Ovary (tissue), 9 donors: ENCODE data around the gene EEF1A2. TPM values are rescaled to one million over a fixed set of nuclear protein-coding genes. Genes with fewer than 3 reads are reported as not detected.

ENCODE experiments used
- DNase-seq, 5 donors: peaks; one replicate each; pipeline ENCODE4 v3.0.0-alpha.2; 2019 to 2020
- H3K27ac ChIP-seq, 2 donors: fragments of 200-600 bp; one replicate each; pipeline versions ENCODE4 v1.5.1 to v1.8.0; 2019 to 2022
- H3K27me3 ChIP-seq: fragments of 200-600 bp; one replicate; pipeline ENCODE4 v1.8.0; 2022
- H3K36me3 ChIP-seq: fragments of 200-600 bp; sonication (generic); one replicate; pipeline ENCODE4 v1.5.1; 2019
- H3K4me1 ChIP-seq: one replicate; pipeline ENCODE4 v1.8.1; 2013; ENCODE audit warnings: mild to moderate bottlenecking, moderate library complexity; ENCODE audit not compliant: insufficient read depth
- H3K4me3 ChIP-seq: fragments of 200-600 bp; sonication (generic); one replicate; pipeline ENCODE4 v1.5.1; 2017
- H3K9me3 ChIP-seq, 2 donors: fragments of 200-600 bp in 1 of 2; sonication (generic) in 1 of 2; one replicate each; pipeline versions ENCODE4 v1.5.1 to v1.8.1; 2013 to 2019; ENCODE audit warnings: mild to moderate bottlenecking in 1 of 2, moderate library complexity in 1 of 2
- EP300 ChIP-seq: sonication (generic); formaldehyde crosslinking; IDR thresholded peaks from one replicate; pipeline ENCODE4 v1.6.1; 2017; ENCODE audit warnings: antibody characterized with exemption
- POLR2A ChIP-seq: fragments of 450-650 bp; IDR thresholded peaks from one replicate; pipeline ENCODE4 v1.6.1; 2017; ENCODE audit warnings: antibody characterized with exemption, mild to moderate bottlenecking, moderate library complexity
- WGBS, 3 donors: extraction: QIAGEN DNeasy Blood & Tissue Kit in 1 of 3; methylation state at CpG; one replicate each; pipeline versions ENCODE4 v1.1.5 to v1.1.7; 2013 to 2017; 5-methylcytosine and 5-hydroxymethylcytosine counted together
- intact Hi-C, 4 donors: fragments of 100-400 bp; cut with DNase I; formaldehyde crosslinking; loops; one replicate each; pipeline versions ENCODE4 v1.11.0 to v1.15.1; 2022 to 2023
- polyA plus RNA-seq, 2 donors: library from polyadenylated mRNA; stranded (reverse); fragments of 200-250 nt in 1 of 2; fragments of 350-450 nt in 1 of 2; fragmentation: Illumina TruSeq in 1 of 2; extraction: RNeasy Lipid Tissue Mini Kit (QIAGEN cat#74804) in 1 of 2; gene quantifications; one replicate each; pipeline ENCODE4 v1.2.3, GENCODE V29; 2013 to 2014
- total RNA-seq, 7 donors: library from RNA; depleted of rRNA in 2 of 7; stranded (reverse); fragments of >200 nt in 2 of 7; fragmentation: NEBNext Ultra II Directional in 3 of 7; extraction: Animal tissue kit (Norgen Biotek cat#: 25700) in 3 of 7; gene quantifications; one replicate each; pipeline versions ENCODE4 v1.1.0 to v1.2.4, GENCODE V29; 2016 to 2023
- TF ChIP-seq, protein P1 (sequence below), 3 donors: fragments of 450-650 bp in 2 of 3; fragments of 200-600 bp in 1 of 3; IDR thresholded peaks; one replicate each; pipeline versions ENCODE4 v1.5.1 to v1.8.0; 2016 to 2022; ENCODE audit warnings: antibody characterized with exemption in 3 of 3, mild to moderate bottlenecking in 1 of 3
- donor health status: DM: no; HTN: no; CAD: no; lungs with moderate emphysema.
- donor health status: DM: no; HTN: no; CAD: no.
- donor health status: Bipolar disorder and iron deficiency.
- donor health status: DM: yes; HTN: yes; CAD: no.
- donor health status: DM: no; HTN: no; CAD: no.
- donor health status: DM: yes; HTN: yes; CAD: no.

Gene EEF1A2
- total and polyA plus RNA-seq, 9 donors, result 0.25 to 1.3 (median 0.69) TPM

DNA sequence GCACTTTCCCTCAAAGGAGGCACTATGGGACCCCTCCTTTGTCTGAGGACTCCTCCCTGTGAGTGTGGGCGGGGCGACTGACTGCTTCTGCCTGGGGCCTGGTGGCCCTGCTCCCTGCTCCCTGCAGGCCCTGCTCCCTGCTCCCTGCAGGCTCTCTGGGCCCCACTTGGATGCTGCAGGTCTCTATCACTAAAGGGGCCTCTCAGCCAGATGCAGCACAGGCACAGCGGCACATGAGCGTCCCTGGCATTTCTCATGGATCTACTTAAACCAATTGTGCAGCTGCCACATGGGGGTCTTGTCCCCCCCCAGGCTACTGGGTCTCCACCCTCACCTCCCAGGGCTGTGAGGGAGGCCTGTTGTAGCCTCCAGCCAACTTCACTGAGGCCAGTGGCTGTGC, 7.8 kb downstream of the EEF1A2 start:
- 73 to 80% (median 77%) methylated on average over 4 of the region's 4 CpGs for WGBS, 3 donors
- H3K36me3 ChIP-seq, result no peaks in the 10 kb centered on the region
- TF ChIP-seq, protein P1, sequence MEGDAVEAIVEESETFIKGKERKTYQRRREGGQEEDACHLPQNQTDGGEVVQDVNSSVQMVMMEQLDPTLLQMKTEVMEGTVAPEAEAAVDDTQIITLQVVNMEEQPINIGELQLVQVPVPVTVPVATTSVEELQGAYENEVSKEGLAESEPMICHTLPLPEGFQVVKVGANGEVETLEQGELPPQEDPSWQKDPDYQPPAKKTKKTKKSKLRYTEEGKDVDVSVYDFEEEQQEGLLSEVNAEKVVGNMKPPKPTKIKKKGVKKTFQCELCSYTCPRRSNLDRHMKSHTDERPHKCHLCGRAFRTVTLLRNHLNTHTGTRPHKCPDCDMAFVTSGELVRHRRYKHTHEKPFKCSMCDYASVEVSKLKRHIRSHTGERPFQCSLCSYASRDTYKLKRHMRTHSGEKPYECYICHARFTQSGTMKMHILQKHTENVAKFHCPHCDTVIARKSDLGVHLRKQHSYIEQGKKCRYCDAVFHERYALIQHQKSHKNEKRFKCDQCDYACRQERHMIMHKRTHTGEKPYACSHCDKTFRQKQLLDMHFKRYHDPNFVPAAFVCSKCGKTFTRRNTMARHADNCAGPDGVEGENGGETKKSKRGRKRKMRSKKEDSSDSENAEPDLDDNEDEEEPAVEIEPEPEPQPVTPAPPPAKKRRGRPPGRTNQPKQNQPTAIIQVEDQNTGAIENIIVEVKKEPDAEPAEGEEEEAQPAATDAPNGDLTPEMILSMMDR (IDR thresholded peaks at IDR 0.05), result no peak
- TF ChIP-seq POLR2A (no peak), EP300 (no peak)
- no peak overlapping the region for H3K4me3 ChIP-seq
- H3K9me3 ChIP-seq, result peaks cover 0 to 5% of the 10 kb centered on the region in 2 donors
- H3K4me1 ChIP-seq, result no peaks in the 10 kb centered on the region
- intact Hi-C loops, result no loop called here
- no peak for DNase-seq
- no peak overlapping the region for H3K27ac ChIP-seq
- H3K27me3 ChIP-seq, result no peaks in the 10 kb centered on the region

DNA sequence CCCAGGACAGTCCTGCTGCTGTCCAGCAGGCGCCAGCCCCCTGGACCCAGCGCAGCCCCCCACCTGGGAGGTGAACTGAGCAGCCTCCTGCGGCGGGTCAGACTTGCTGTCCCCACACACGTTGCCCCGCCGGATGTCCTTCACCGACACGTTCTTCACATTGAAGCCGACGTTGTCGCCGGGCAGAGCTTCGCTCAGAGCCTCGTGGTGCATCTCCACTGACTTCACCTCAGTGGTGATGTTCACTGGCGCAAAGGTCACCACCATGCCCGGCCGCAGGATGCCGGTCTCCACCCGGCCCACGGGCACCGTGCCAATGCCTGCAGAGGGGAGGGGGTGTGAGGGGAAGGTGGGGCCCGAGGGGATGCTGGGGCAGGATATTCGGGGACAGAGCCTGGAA, 8.5 kb downstream of the EEF1A2 start:
- 72 to 82% (median 73%) methylated on average over 24 of the region's 24 CpGs for WGBS, 3 donors
- H3K27me3 ChIP-seq, result no peaks in the 10 kb centered on the region
- H3K27ac ChIP-seq, result no peak overlapping the region
- TF ChIP-seq EP300, result no peak
- TF ChIP-seq POLR2A, result no peak
- TF ChIP-seq, protein P1 (IDR thresholded peaks at IDR 0.05), result no peak
- peaks cover 0 to 5% of the 10 kb centered on the region in 2 donors for H3K9me3 ChIP-seq
- H3K36me3 ChIP-seq, result no peaks in the 10 kb centered on the region
- H3K4me1 ChIP-seq, result no peaks in the 10 kb centered on the region
- DNase-seq, result no peak
- intact Hi-C loops, result no loop called here
- no peak overlapping the region for H3K4me3 ChIP-seq

DNA sequence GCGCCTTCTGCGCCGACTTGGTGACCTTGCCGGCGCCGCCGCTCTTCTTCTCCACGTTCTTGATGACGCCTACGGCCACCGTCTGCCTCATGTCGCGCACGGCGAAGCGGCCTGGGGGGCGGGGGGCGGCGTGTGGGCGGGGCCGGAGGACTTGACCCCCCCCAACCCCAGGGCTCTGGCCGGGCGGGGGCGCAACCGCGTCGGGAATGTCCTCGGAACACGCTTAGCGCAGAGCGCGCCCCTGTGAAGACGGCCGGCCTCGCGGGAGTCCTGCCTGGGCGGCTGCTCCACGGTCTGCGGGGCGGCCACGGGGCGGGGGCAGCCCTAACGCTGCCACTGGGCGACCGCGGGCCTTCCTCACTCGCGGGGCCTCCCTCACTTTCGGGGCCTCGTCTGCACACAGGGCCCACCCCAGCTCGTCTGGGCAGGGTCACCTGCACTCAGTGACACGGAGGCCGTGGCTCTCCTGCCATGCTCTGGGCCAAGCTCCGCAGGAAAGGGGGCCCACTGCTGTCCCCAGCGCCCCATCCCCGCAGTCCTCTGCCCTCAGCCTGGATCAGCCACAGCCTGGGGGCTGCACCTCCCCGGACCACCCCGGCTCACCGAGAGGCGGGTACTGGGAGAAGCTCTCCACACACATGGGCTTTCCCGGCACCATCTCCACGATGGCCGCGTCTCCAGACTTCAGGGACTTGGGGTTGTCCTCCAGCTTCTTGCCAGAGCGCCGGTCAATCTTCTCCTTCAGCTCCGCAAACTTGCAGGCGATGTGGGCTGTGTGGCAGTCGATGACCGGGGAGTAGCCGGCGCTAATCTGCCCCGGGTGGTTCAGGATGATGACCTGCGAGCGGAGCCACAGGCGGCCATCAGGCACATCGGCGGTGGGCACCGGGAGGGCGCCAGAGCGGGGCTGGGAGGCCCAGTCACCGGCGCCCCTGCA, 10.3 kb downstream of the EEF1A2 start:
- Histone ChIP-seq H3K9me3 (peaks cover 0 to 5% of the 10 kb centered on the region in 2 donors), H3K4me3 (no peak overlapping the region), H3K27ac (no peak overlapping the region), H3K4me1 (no peaks in the 10 kb centered on the region), H3K36me3 (no peaks in the 10 kb centered on the region), H3K27me3 (no peaks in the 10 kb centered on the region)
- WGBS, 3 donors, result 9 to 15% (median 14%) methylated on average over 23 to 83 of the region's 83 CpGs
- intact Hi-C loops, result no loop called here
- no peak for DNase-seq
- TF ChIP-seq EP300 (no peak), POLR2A (no peak)
- TF ChIP-seq, protein P1 (IDR thresholded peaks at IDR 0.05), result no peak

DNA sequence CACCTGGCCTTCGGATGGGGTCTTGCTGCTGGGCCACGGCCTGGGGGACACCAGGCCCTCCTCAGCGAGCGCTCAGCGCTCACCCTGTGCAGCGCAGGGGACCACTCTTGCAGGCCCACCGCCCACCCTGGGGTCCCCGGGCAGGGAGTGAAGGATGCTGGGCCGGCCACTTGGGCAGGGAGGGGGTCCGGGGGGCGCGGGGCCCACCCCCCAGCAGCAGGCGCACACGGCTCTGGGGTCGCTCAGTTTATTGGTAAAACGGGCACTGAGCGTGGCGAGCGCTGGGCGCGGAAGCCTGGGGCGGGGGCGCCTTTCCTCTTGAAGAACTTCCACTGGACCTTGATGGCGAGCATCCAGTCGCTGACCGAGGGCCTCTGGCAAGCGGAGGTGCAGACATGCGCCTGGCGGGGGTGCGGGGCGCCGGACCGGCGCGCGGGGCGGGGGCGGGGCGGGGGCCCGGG, 11.1 kb downstream of the EEF1A2 start:
- no peaks in the 10 kb centered on the region for H3K36me3 ChIP-seq
- WGBS, 3 donors, result 3 to 15% (median 8%) methylated on average over 15 to 39 of the region's 40 CpGs
- H3K27ac ChIP-seq, result no peak overlapping the region
- no peak for DNase-seq
- intact Hi-C loops, result no loop called here
- H3K4me1 ChIP-seq, result no peaks in the 10 kb centered on the region
- TF ChIP-seq POLR2A (no peak), EP300 (no peak)
- TF ChIP-seq, protein P1 (IDR thresholded peaks at IDR 0.05), result no peak
- no peak overlapping the region for H3K4me3 ChIP-seq
- peaks cover 0 to 5% of the 10 kb centered on the region in 2 donors for H3K9me3 ChIP-seq
- no peaks in the 10 kb centered on the region for H3K27me3 ChIP-seq
